OCI-LY3 (cell line): ENCODE results near the gene ACAD11.
"Not testable (repeated sequence)": the region's sequence is repeated elsewhere in the genome, so short reads cannot be mapped to it uniquely, and the experiment has no call there.

Experiments
- H2AFZ ChIP-seq: fragments of 200-600, 300-600 bp; shearing (Covaris generic); 2 replicates; pipeline ENCODE4 v1.6.0; 2014; ENCODE audit warnings: antibody characterized with exemption, low read depth, low read length
- H3K27ac ChIP-seq: fragments of 200-600, 300-600 bp; sonication (generic); 2 replicates; pipeline ENCODE4 v1.5.1; 2014; ENCODE audit warnings: mild to moderate bottlenecking, low read length, moderate library complexity, mixed read lengths
- H3K27me3 ChIP-seq: fragments of 200-600, 300-600 bp; sonication (generic); 2 replicates; pipeline ENCODE4 v1.6.1; 2014; ENCODE audit warnings: low read depth, low read length, mixed read lengths
- H3K36me3 ChIP-seq: fragments of 200-600, 300-600 bp; sonication (generic); replicated peaks from 2 replicates; pipeline ENCODE3; 2014; ENCODE audit warnings: low read depth, low read length, mixed read lengths
- H3K4me1 ChIP-seq: fragments of 300-600, 200-600 bp; sonication (generic); 2 replicates; pipeline ENCODE4 v1.6.1; 2014; ENCODE audit warnings: low read length, mixed read lengths
- H3K4me2 ChIP-seq: fragments of 200-600, 300-600 bp; sonication (generic); 2 replicates; pipeline ENCODE4 v1.6.1; 2014; ENCODE audit warnings: low read length, mixed read lengths
- H3K4me3 ChIP-seq: fragments of 300-600, 200-600 bp; sonication (generic); 2 replicates; pipeline ENCODE4 v1.5.1; 2014; ENCODE audit warnings: antibody characterized with exemption, mild to moderate bottlenecking, low read length, moderate library complexity
- H3K79me2 ChIP-seq: fragments of 300-600, 200-600 bp; shearing (Covaris generic); 2 replicates; pipeline ENCODE4 v1.6.1; 2014; ENCODE audit warnings: mild to moderate bottlenecking, low read length, mixed read lengths
- H3K9ac ChIP-seq: fragments of 300-600, 200-600 bp; shearing (Covaris generic); 2 replicates; pipeline ENCODE4 v1.6.0; 2014; ENCODE audit warnings: mild to moderate bottlenecking, low read length, moderate library complexity
- H3K9me3 ChIP-seq: fragments of 200-600, 300-600 bp; shearing (Covaris generic); 2 replicates; pipeline ENCODE4 v1.6.1; 2014; ENCODE audit warnings: low read length, mixed read lengths; ENCODE audit not compliant: insufficient read depth
- H4K20me1 ChIP-seq: fragments of 200-600, 300-600 bp; sonication (generic); 2 replicates; pipeline ENCODE4 v1.6.1; 2016; ENCODE audit warnings: low read length, mixed read lengths; ENCODE audit not compliant: insufficient read depth
- CTCF ChIP-seq: fragments of 200-600, 300-600 bp; sonication (generic); IDR thresholded peaks from 2 replicates; pipeline ENCODE4 v1.5.1; 2014; ENCODE audit warnings: antibody characterized with exemption, low read length, low read depth
- EZH2phosphoT487 ChIP-seq: fragments of 200-600 bp; shearing (Covaris generic); IDR thresholded peaks from 2 replicates; pipeline ENCODE4 v1.6.1; 2018; ENCODE audit warnings: antibody characterized with exemption, mixed run types, low read depth

ACAD11 gene

DNA sequence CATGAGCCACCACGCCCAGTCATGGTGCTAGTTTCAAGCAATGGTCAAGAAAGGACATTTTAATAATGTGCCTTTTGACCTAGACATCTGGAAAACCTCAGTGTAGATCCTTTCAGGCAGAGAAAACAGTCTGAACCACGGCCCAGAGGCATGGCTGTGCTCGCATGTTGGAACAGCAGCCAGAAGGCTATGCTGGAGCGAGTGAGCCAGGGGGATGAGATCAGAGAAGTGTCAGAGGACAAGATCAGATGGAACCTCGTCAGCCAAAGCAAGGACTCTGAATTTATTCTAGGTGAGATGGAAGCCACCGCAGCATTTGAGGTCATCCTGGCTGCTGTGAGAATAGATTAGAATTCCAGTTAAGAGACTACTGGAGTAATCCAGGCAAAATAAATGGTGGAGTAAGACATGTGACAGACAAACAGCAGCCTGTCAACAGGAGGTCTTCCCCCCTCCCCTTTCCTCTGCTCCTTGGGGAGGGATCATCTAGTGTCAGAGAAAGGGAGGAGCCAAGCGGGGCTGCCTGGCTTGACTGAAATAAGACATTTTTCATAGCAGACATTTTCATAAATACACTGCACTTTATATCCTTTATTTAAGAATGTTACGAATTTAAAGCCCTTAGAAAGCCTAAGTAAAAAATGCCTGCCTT is 103.0 kb downstream of the ACAD11 start:
- H3K27ac ChIP-seq = no peak overlapping the region
- H3K4me2 ChIP-seq = no peak overlapping the region
- no peaks in the 10 kb centered on the region for H3K9me3 ChIP-seq
- H3K9ac ChIP-seq = no peak overlapping the region
- TF ChIP-seq CTCF = no peak
- no peak for TF ChIP-seq EZH2phosphoT487
- no peak overlapping the region for H2AFZ ChIP-seq
- H3K27me3 ChIP-seq = no peaks in the 10 kb centered on the region
- no peaks in the 10 kb centered on the region for H4K20me1 ChIP-seq
- H3K36me3 ChIP-seq = no peaks in the 10 kb centered on the region
- no peak overlapping the region for H3K4me3 ChIP-seq
- H3K79me2 ChIP-seq = no peaks in the 10 kb centered on the region
- H3K4me1 ChIP-seq = no peaks in the 10 kb centered on the region

- not testable (repeated sequence) for H4K20me1 ChIP-seq, H3K27me3 ChIP-seq, H3K4me3 ChIP-seq, H3K4me2 ChIP-seq, H3K4me1 ChIP-seq, H2AFZ ChIP-seq, H3K9ac ChIP-seq, H3K79me2 ChIP-seq, H3K36me3 ChIP-seq, H3K9me3 ChIP-seq, H3K27ac ChIP-seq
Observed at GRCh38 chr3:132556036-132556386, 103.6 kb downstream of the ACAD11 start.

DNA sequence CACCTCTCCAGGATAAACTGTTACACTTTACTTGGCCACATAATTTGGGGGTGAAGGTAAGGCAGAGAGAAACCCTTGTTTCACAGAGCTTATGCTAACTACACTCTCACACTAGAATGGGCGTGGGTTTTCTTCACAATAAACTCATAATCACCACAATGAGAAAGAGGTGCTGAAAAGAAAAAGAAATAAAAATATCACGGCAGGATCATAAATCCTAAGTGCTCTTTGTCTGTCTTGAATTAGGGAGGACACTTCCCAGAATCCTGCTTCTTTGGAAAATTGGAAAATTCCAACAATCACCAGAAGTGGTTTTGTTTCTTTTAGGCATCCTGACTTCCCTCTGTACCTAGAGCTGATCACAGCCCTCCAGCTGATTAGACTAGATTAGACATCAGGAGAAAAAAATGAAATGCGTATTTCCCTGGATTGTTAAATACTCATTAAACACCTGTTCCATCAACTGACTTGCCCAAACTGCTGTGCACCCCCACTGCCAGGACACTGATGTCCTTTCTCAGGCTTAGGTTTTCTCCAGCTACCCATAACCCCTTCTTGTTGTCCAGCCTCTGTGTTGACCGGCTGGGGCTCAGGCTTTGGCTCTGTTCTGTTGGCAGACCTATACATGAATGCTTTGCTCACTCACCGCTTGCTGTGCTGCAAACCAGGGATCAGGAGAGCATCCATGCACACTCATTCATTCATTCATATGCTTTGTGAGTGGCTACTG is 104.1 kb downstream of the ACAD11 start:
- H3K79me2 ChIP-seq = no peaks in the 10 kb centered on the region
- H3K27ac ChIP-seq = no peak overlapping the region
- H3K4me3 ChIP-seq = no peak overlapping the region
- no peak overlapping the region for H2AFZ ChIP-seq
- H3K9me3 ChIP-seq = no peaks in the 10 kb centered on the region
- H3K9ac ChIP-seq = no peak overlapping the region
- H3K4me1 ChIP-seq = no peaks in the 10 kb centered on the region
- no peaks in the 10 kb centered on the region for H3K36me3 ChIP-seq
- no peak for TF ChIP-seq CTCF
- no peak for TF ChIP-seq EZH2phosphoT487
- no peaks in the 10 kb centered on the region for H4K20me1 ChIP-seq
- no peak overlapping the region for H3K4me2 ChIP-seq
- H3K27me3 ChIP-seq = no peaks in the 10 kb centered on the region

DNA sequence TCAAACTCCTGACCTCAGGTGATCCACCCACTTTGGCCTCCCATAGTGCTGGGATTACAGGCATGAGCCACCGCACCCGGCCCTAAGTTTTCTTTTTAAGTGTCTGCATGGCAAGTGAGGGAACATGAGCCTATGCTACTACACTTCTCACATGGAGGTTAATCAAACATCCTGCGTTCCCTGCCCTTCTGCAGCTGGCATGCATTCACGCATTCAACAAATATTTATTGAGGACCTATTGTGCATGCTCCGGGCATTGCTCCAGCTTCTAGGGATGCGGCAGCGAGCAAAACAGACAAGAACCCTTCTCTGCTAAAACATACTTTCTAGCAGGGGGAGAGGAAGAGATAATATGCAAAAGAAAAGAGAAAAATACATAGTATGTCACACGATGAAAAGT is 105.2 kb downstream of the ACAD11 start:
- Histone ChIP-seq H3K4me2 (no peak overlapping the region), H2AFZ (no peak overlapping the region), H3K4me3 (no peak overlapping the region), H3K36me3 (no peaks in the 10 kb centered on the region), H3K79me2 (no peaks in the 10 kb centered on the region), H3K27me3 (no peaks in the 10 kb centered on the region), H3K9me3 (no peaks in the 10 kb centered on the region), H3K9ac (no peak overlapping the region), H3K4me1 (no peaks in the 10 kb centered on the region), H4K20me1 (no peaks in the 10 kb centered on the region), H3K27ac (no peak overlapping the region)
- TF ChIP-seq CTCF (no peak), EZH2phosphoT487 (no peak)
